Lower leg skin (tissue), 4 donors: ENCODE results near the gene LRRIQ1. TPM values are rescaled to one million over a fixed set of nuclear protein-coding genes. Genes with fewer than 3 reads are reported as not detected.
A peak's percentile ranks its signal among the peaks of the same experiment; 100 is the strongest.

Experiments used
- DNase-seq, 2 donors: peaks; one replicate each; pipeline ENCODE4 v3.0.0-alpha.2; 2019; ENCODE audit warnings: low spot score in 2 of 2
- H3K4me3 ChIP-seq: fragments of 200-600 bp; sonication (generic); 2 replicates; pipeline ENCODE4 v1.5.1; 2017; ENCODE audit warnings: mild to moderate bottlenecking, low read depth; ENCODE audit not compliant: poor library complexity, severe bottlenecking
- CTCF ChIP-seq, 3 donors: fragments of 450-650 bp; IDR thresholded peaks; one replicate each; pipeline ENCODE4 v1.5.1; 2016; ENCODE audit warnings: antibody characterized with exemption in 3 of 3, mild to moderate bottlenecking in 3 of 3, moderate library complexity in 2 of 3
- POLR2A ChIP-seq, 2 donors: fragments of 450-650 bp; IDR thresholded peaks; one replicate each; pipeline ENCODE4 v1.6.1; 2016 to 2017; ENCODE audit warnings: antibody characterized with exemption in 2 of 2, mild to moderate bottlenecking in 1 of 2, moderate library complexity in 1 of 2
- WGBS, 2 donors: methylation state at CpG; one replicate each; pipeline ENCODE4 v1.1.5; 2018; 5-methylcytosine and 5-hydroxymethylcytosine counted together
- intact Hi-C: fragments of 100-400 bp; cut with DNase I; formaldehyde crosslinking; loops from one replicate; pipeline ENCODE4 v1.15.0; 2023; ENCODE audit warnings: low total_unique reads
- total RNA-seq, 4 donors: library from RNA; depleted of rRNA; stranded (reverse); fragments of >200 nt; gene quantifications; one replicate each; pipeline ENCODE4 v1.1.0, GENCODE V29; 2016

LRRIQ1 gene
- total RNA-seq, 4 donors from 2014 or later = not detected

DNA sequence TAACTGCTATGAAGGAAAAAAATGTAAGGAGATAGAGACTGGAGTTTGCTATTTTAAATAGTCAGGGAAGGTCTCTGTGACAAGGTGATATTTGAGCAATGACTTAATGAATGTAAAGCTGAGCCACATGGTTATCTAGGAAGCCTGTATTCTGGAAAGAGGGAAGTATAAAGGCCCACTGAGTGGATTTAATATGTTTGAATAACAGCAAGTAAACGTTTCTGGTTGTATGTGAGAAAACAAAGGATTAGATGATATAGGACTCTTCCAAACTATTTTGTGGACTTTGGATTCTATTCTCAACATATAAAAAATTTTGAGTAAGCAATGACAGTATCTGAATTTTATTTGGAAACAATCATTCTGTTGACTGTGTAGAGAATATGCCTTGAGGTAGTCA is 5.2 kb downstream of the LRRIQ1 start:
- 58 to 68% methylated on average over 1 of the region's 1 CpG for WGBS, 2 donors
- DNase-seq = no peak
- H3K4me3 ChIP-seq = no peak overlapping the region
- intact Hi-C loops = no loop called here
- TF ChIP-seq CTCF (IDR thresholded peaks at IDR 0.05) (no peak), POLR2A (IDR thresholded peaks at IDR 0.05) (no peak)

DNA sequence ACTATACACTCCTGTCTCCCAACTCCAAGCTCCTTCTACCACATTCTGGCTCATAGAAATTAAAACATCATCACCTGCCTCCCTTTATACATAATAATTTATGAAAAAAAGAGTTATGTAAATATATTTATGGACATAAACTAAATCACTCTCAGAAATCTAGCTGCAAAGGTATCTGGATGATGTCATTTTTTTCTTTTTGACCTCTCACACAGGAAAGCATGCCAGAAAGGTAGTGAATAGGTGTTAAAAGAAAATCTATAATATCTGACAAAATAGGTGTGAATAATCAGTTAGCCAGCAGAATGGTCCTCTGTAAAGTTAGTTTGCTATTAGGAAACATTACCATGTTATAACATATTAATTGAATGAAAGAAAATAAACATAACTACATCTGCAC is 7.7 kb downstream of the LRRIQ1 start:
- TF ChIP-seq CTCF (IDR thresholded peaks at IDR 0.05) = no peak
- no peak for TF ChIP-seq POLR2A (IDR thresholded peaks at IDR 0.05)
- no peak overlapping the region for H3K4me3 ChIP-seq
- DNase-seq = no peak
- intact Hi-C loops = no loop called here

GRCh38 chr12:85057370-85057963 is 21.3 kb downstream of the LRRIQ1 start:
- peak in 1 of 2 donors; percentile 17 for DNase-seq
- 43 to 45% methylated on average over 2 of the region's 2 CpGs for whole genome bisulfite sequencing, 2 donors
- intact Hi-C loops = no loop called here
- no peak for TF ChIP-seq POLR2A (IDR thresholded peaks at IDR 0.05)
- no peak for TF ChIP-seq CTCF (IDR thresholded peaks at IDR 0.05)
- no peak overlapping the region for H3K4me3 ChIP-seq

- H3K4me3 ChIP-seq = no peak overlapping the region
- intact Hi-C loops = no loop called here
- TF ChIP-seq CTCF (IDR thresholded peaks at IDR 0.05) = no peak
- 42% methylated on average over 3 of the region's 3 CpGs for WGBS, 2 donors
- no peak for DNase-seq
Observed at GRCh38 chr12:85058339-85058738, 22.2 kb downstream of the LRRIQ1 start.

GRCh38 chr12:85059594-85059993 is 23.4 kb downstream of the LRRIQ1 start:
- WGBS, 2 donors = 65 to 68% methylated on average over 6 of the region's 6 CpGs
- no peak for DNase-seq
- no peak for TF ChIP-seq CTCF (IDR thresholded peaks at IDR 0.05)
- no peak for TF ChIP-seq POLR2A (IDR thresholded peaks at IDR 0.05)
- intact Hi-C loops = no loop called here
- H3K4me3 ChIP-seq = no peak overlapping the region

- 64 to 77% methylated on average over 2 of the region's 2 CpGs for WGBS, 2 donors
- TF ChIP-seq POLR2A (IDR thresholded peaks at IDR 0.05) (no peak), CTCF (IDR thresholded peaks at IDR 0.05) (no peak)
- no peak overlapping the region for H3K4me3 ChIP-seq
- no peak for DNase-seq
- intact Hi-C loops = no loop called here
Observed at GRCh38 chr12:85060916-85061315, 24.8 kb downstream of the LRRIQ1 start.
